GM13976 (cell line): ENCODE data around the gene KRTAP5-6.
"Not testable (repeated sequence)": the region's sequence is repeated elsewhere in the genome, so short reads cannot be mapped to it uniquely, and the experiment has no call there.

Experiments
- DNase-seq: peaks from one replicate; pipeline ENCODE4 v3.0.0; 2012; ENCODE audit warnings: low spot score
- CTCF ChIP-seq: IDR thresholded peaks from 2 replicates; pipeline ENCODE4 v1.5.1; 2012; ENCODE audit warnings: borderline replicate concordance, mild to moderate bottlenecking; ENCODE audit not compliant: insufficient read depth; ENCODE audit errors: extremely low read depth, missing control alignments, control extremely low read depth
- in situ Hi-C: fragments of 300-500 bp; cut with MboI; formaldehyde crosslinking; loops from one replicate; pipeline ENCODE4 v1.12.0; 2022; ENCODE audit warnings: low sequenced_read_pairs, mixed read lengths, inconsistent platforms; ENCODE audit not compliant: unreplicated experiment

KRTAP5-6 gene

GRCh38 chr11:1668911-1669473 is 28.0 kb upstream of the KRTAP5-6 start:
- TF ChIP-seq CTCF = no peak
- in situ Hi-C loops = loop anchor here (25.0 kb wide), 1 partner anchor 493 kb away; the partner anchor contains the start of genes INS and TH
- no peak for DNase-seq

GRCh38 chr11:1669546-1670218 is 27.3 kb upstream of the KRTAP5-6 start:
- in situ Hi-C loops = loop anchor here (25.0 kb wide), 1 partner anchor 493 kb away; the partner anchor contains the start of genes INS and TH
- TF ChIP-seq CTCF = no peak
- no peak for DNase-seq

GRCh38 chr11:1670457-1670856 is 26.5 kb upstream of the KRTAP5-6 start:
- DNase-seq = not testable (repeated sequence)
- in situ Hi-C loops = loop anchor here (25.0 kb wide), 1 partner anchor 492 kb away; the partner anchor contains the start of genes INS and TH

GRCh38 chr11:1670905-1671371 is 26.1 kb upstream of the KRTAP5-6 start:
- in situ Hi-C loops = loop anchor here (25.0 kb wide), 1 partner anchor 491 kb away; the partner anchor contains the start of genes INS and TH
- TF ChIP-seq CTCF = no peak
- no peak for DNase-seq

GRCh38 chr11:1671658-1672057 is 25.3 kb upstream of the KRTAP5-6 start:
- no peak for DNase-seq
- in situ Hi-C loops = loop anchor here (25.0 kb wide), 1 partner anchor 491 kb away; the partner anchor contains the start of genes INS and TH

GRCh38 chr11:1672613-1673350 is 24.2 kb upstream of the KRTAP5-6 start:
- in situ Hi-C loops = loop anchor here (25.0 kb wide), 1 partner anchor 490 kb away; the partner anchor contains the start of genes INS and TH
- no peak for DNase-seq
- TF ChIP-seq CTCF = no peak

More at GRCh38 chr11:1671658-1672057, 25.3 kb upstream of the KRTAP5-6 start:
- no peak for TF ChIP-seq CTCF
